BJ (cell line): Measurements from ENCODE around the gene GRIN2D. TPM values are rescaled to one million over a fixed set of nuclear protein-coding genes. Genes with fewer than 3 reads are reported as not detected.
A peak's percentile ranks its signal among the peaks of the same experiment; 100 is the strongest.

Experiments used
- CTCF ChIA-PET: fragments of 350-600 bp; formaldehyde crosslinking; extraction: SDS; loops from one replicate; lab custom pipeline; 2021; ENCODE audit warnings: antibody characterized with exemption, inconsistent platforms; lab: Yijun Ruan, JAX
- POLR2A ChIA-PET: fragments of 300-600 bp; sonication (Branson Sonifier 250); formaldehyde crosslinking; extraction: SDS; loops from one replicate; lab custom pipeline; 2021; ENCODE audit warnings: antibody characterized with exemption; lab: Charles Lee
- DNase-seq: peaks from one replicate; pipeline ENCODE4 v3.0.0-alpha.2; 2011; ENCODE audit warnings: low read depth
- H3K27me3 ChIP-seq: 2 replicates; pipeline ENCODE4 v1.6.0; 2011; ENCODE audit warnings: low read length; ENCODE audit not compliant: control insufficient read depth, insufficient read depth
- H3K36me3 ChIP-seq: 2 replicates; pipeline ENCODE4 v1.5.1; 2011; ENCODE audit warnings: low read length; ENCODE audit not compliant: control insufficient read depth, insufficient read depth
- H3K4me3 ChIP-seq: 2 replicates; pipeline ENCODE4 v1.5.1; 2011; ENCODE audit warnings: low read depth, mild to moderate bottlenecking, control low read depth, low read length
- CTCF ChIP-seq: IDR thresholded peaks from 2 replicates; pipeline ENCODE4 v1.5.1; 2011; ENCODE audit warnings: low read depth, mild to moderate bottlenecking, control low read depth, inconsistent platforms, low read length, moderate library complexity; ENCODE audit not compliant: insufficient read depth
- polyA plus RNA-seq: library from polyadenylated mRNA; depleted of rRNA; stranded (reverse); fragments of >200 nt; gene quantifications from 2 replicates; pipeline ENCODE4 v1.2.3, GENCODE V29; 2011

Gene GRIN2D
- polyA plus RNA-seq, 1 experiment: 0.64 TPM

GRCh38 chr19:48419158-48419920 is 25.9 kb downstream of the GRIN2D start:
- Histone ChIP-seq H3K27me3 (no peaks in the 10 kb centered on the region), H3K36me3 (no peaks in the 10 kb centered on the region; the same call in 1 of the 2 replicates), H3K4me3 (no peak overlapping the region)
- TF ChIP-seq CTCF: no peak
- DNase-seq: no peak
- ChIA-PET CTCF (interaction anchor here (1.1 kb wide), 1 partner anchor 28 kb away, joined by 3 read pairs; the partner anchor contains the start of gene KDELR1), POLR2A (no interaction called here)

GRCh38 chr19:48421548-48421947 is 28.1 kb downstream of the GRIN2D start:
- Histone ChIP-seq H3K4me3 (no peak overlapping the region), H3K27me3 (no peaks in the 10 kb centered on the region), H3K36me3 (no peaks in the 10 kb centered on the region; the same call in 1 of the 2 replicates)
- no peak for DNase-seq
- TF ChIP-seq CTCF: no peak
- POLR2A ChIA-PET: no interaction called here
- CTCF ChIA-PET: interaction anchor here (0.7 to 1.4 kb wide), 2 partner anchors 11 to 30 kb away, joined by 3 to 4 read pairs; partner anchors contain the start of gene KDELR1

DNA sequence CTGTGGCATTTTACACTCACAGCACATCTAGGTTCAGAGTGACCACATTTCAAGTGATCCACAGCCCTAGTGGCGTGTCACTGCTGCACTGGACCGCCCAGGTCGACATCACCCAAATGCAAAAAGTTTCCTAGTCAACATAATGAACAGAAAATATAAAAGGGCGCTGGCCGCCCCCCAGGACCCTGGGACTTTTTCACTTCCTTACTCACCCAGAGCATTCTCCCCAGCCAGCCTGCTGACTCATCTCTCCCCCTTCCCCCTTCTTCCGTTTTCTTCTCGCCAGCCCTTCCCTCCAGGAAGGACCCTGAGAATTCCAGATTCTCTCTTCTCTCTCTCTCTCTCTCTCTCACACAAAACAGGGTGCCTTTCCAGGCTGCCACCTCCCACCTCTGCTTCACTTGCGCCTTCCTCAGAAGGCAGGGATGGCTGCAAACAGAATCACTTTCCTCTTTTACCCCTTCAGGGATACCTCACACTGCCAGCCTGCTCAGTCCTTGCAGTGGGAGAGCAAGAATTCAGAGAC is 31.3 kb downstream of the GRIN2D start:
- no peak for TF ChIP-seq CTCF
- ChIA-PET POLR2A (no interaction called here), CTCF (no interaction called here)
- Histone ChIP-seq H3K27me3 (no peaks in the 10 kb centered on the region), H3K4me3 (no peak overlapping the region), H3K36me3 (no peaks in the 10 kb centered on the region; the same call in 1 of the 2 replicates)
- DNase-seq: peak; percentile 15

DNA sequence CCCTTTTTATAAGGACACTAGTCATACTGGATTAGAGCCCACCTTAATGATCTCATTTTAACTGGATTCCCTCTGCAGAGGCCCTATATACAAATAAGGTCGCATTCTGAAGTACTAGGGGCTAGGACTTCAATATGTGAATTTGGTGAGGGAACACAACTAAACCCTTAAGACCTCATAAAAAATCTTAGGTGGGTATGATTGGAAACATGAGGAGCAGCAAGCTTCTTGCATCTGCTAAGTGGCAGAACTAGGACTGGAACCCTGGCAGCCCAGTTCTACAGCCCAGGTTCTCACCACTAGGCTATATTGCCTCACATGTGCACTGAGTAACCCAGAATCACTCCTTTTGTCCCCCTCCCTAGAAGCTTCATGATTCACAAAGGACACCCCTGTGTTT is 35.2 kb downstream of the GRIN2D start:
- no peak for TF ChIP-seq CTCF
- no peaks in the 10 kb centered on the region for H3K36me3 ChIP-seq
- DNase-seq: no peak
- ChIA-PET CTCF (no interaction called here), POLR2A (no interaction called here)
- no peaks in the 10 kb centered on the region for H3K27me3 ChIP-seq
- H3K4me3 ChIP-seq: no peak overlapping the region

DNA sequence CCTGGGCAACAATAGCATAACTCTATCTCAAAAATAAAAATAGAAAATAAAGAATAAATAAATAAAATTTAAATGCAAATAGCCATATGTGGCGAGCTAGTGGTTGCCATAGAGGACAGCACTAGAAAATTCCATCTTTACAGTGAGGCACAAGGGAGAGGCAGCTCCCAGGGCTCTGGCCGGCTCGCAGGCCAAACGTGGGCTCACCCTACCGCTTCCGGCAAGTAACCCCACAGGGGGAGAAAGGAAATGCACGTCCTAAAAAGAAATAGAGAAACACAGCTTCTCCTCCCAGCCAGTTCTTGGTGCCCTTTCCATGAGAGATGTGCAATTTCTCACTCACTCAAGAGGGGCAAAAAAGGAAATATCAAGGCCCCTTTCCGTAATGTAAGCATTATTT is 39.9 kb downstream of the GRIN2D start:
- ChIA-PET CTCF (interaction anchor here (0.9 to 2.4 kb wide), 3 partner anchors 12 to 124 kb away, joined by 4 to 8 read pairs (median 4); partner anchors contain the start of gene KDELR1), POLR2A (interaction anchor here (0.6 kb wide), 1 partner anchor 111 kb away, joined by 3 read pairs; a partner anchor contains a TSS)
- no peak overlapping the region for H3K4me3 ChIP-seq
- no peak for DNase-seq
- no peaks in the 10 kb centered on the region for H3K27me3 ChIP-seq
- no peak for TF ChIP-seq CTCF
- no peaks in the 10 kb centered on the region for H3K36me3 ChIP-seq
